ENCODE data around the gene ORM1. TPM values are rescaled to one million over a fixed set of nuclear protein-coding genes. Genes with fewer than 3 reads are reported as not detected.
A peak's percentile ranks its signal among the peaks of the same experiment; 100 is the strongest.

ORM1 gene
- total and polyA plus RNA-seq, 10 of the 15 experiments (the other 5 are each of a cell fraction or from before 2014, with no cell fraction given), result 4.4 TPM; not detected in 9

DNA sequence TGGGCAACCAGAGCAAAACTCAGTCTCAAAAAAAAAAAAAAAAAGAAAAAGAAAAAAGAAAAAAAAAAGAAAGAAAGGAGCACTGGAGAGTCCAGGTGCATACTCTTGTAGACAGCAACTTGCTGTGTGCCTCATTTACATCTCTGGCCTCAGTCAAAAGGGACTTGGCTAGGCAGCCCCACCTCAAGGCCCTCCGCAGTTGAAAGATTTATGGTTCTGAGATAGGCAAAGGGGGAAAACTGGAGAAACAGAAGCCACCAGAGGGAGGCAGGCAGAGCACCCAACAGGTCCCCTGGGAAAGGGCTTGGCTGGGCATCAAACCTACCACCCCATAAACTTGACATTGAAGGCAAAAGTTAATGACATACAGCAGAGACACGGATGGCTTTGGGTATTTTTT, 12.8 kb downstream of the ORM1 start:
- in situ Hi-C loops (cut with MboI) (no loop called here), intact Hi-C loops (cut with micrococcal nuclease; ENCODE audit: unreplicated experiment) (no loop called here)
- Histone ChIP-seq H3K4me2 (ENCODE audit: control insufficient read depth, insufficient read depth) (no peak overlapping the region), H3K4me1 (ENCODE audit: control insufficient read depth, insufficient read depth, low read length) (peaks cover 6% of the 10 kb centered on the region; the same call in 1 of the 2 replicates), H3K36me3 (ENCODE audit: control insufficient read depth in 2 of 2, insufficient read depth in 2 of 2, low read length in 1 of 2) (peaks cover 29 to 37% of the 10 kb centered on the region in 2 experiments), H3K27ac (ENCODE audit: control insufficient read depth, insufficient read depth) (no peak overlapping the region), H3K79me2 (ENCODE audit: control insufficient read depth, insufficient read depth, low read length) (no peaks in the 10 kb centered on the region), H3K9me3 (replicated peaks; ENCODE audit: control insufficient read depth, insufficient read depth, low read length) (peaks cover 3% of the 10 kb centered on the region; the same call in 2 of the 3 replicates), H3K4me3 (no peak overlapping the region), H3K27me3 (replicated peaks in 1 of 2; ENCODE audit: control insufficient read depth in 2 of 2, insufficient read depth in 2 of 2, low read length in 1 of 2) (no peaks in the 10 kb centered on the region), H4K20me1 (ENCODE audit: control insufficient read depth, insufficient read depth) (0 out of 2 replicates have a peak, but pooled peaks cover 4% of the 10 kb centered on the region), H2AFZ (ENCODE audit: control insufficient read depth, low read depth, low read length) (no peak overlapping the region), H3K9ac (ENCODE audit: control insufficient read depth, insufficient read depth, low read length) (no peak overlapping the region)
- RAD21 ChIA-PET (ENCODE audit: unreplicated experiment), result interaction anchor here (1.3 kb wide), 1 partner anchor 70 kb away, joined by 4 read pairs; no protein-coding TSS in a partner anchor
- SMC1A ChIA-PET (ENCODE audit: uncharacterized antibody, unreplicated experiment), result no interaction called here
- DNase-seq (ENCODE audit: low read depth, low spot score), result no peak
- 0 out of 2 replicates have a peak, but pooled peaks have one; percentile 15 for TF ChIP-seq POLR2AphosphoS5 (IDR thresholded peaks at IDR 0.05; ENCODE audit: low read length)
- TF ChIP-seq SIX5 (IDR thresholded peaks at IDR 0.05; ENCODE audit: low read depth, low read length, severe bottlenecking), result no peak
- ATAC-seq, result no peak
- no TSS peak for BruUV-seq (replicated peaks)
- POLR2A ChIA-PET, result interaction anchor here (0.7 kb wide), 1 partner anchor 661 kb away, joined by 4 read pairs; no protein-coding TSS in a partner anchor
- CTCF ChIA-PET, result no interaction called here
- FAIRE-seq, result no peak
- WGBS (ENCODE audit: insufficient coverage, insufficient replicate concordance, low lambda C conversion rate, missing lambda C conversion rate), result 96% methylated on average over 2 of the region's 2 CpGs

DNA sequence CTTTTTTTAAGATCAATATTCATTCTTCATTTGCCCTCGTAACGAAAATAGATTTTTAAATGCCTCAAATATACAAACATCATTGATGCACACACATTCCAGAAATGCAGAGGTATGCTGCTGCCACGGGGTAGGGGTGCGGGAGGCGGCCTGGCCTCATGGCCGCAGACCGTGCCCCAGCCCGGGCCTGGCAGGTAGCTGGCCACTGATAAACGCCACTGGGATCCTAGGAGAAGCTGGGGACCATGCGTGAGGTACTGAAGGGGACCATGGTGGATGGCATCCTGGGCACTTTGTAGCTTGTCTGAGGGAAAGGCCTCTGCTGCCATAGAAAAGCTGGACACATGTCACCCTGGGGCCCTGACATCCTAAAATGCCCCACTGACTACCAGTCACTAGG, 13.3 kb downstream of the ORM1 start:
- H3K36me3 ChIP-seq (ENCODE audit: control insufficient read depth in 2 of 2, insufficient read depth in 2 of 2, low read length in 1 of 2), result peaks cover 29 to 41% of the 10 kb centered on the region in 2 experiments
- TF ChIP-seq POLR2AphosphoS5 (IDR thresholded peaks at IDR 0.05; ENCODE audit: low read length) (0 out of 2 replicates have a peak, but pooled peaks have one; percentile 36), MAX (IDR thresholded peaks at IDR 0.05; ENCODE audit: low read depth, low read length) (no peak), POLR2A (IDR thresholded peaks at IDR 0.05; ENCODE audit: low read depth, low read length) (0 out of 2 replicates have a peak, but pooled peaks have one; percentile 34), PRDM15 (CRISPR knock-in tag; IDR thresholded peaks at IDR 0.05) (no peak)
- TF ChIP-seq, protein P1, sequence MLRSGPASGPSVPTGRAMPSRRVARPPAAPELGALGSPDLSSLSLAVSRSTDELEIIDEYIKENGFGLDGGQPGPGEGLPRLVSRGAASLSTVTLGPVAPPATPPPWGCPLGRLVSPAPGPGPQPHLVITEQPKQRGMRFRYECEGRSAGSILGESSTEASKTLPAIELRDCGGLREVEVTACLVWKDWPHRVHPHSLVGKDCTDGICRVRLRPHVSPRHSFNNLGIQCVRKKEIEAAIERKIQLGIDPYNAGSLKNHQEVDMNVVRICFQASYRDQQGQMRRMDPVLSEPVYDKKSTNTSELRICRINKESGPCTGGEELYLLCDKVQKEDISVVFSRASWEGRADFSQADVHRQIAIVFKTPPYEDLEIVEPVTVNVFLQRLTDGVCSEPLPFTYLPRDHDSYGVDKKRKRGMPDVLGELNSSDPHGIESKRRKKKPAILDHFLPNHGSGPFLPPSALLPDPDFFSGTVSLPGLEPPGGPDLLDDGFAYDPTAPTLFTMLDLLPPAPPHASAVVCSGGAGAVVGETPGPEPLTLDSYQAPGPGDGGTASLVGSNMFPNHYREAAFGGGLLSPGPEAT (IDR thresholded peaks at IDR 0.05; ENCODE audit: low read depth), result no peak
- peaks cover 6% of the 10 kb centered on the region; the same call in 1 of the 2 replicates for H3K4me1 ChIP-seq (ENCODE audit: control insufficient read depth, insufficient read depth, low read length)
- no TSS peak for BruUV-seq (replicated peaks)
- H3K79me2 ChIP-seq (ENCODE audit: control insufficient read depth, insufficient read depth, low read length), result no peaks in the 10 kb centered on the region
- no peak overlapping the region for H3K27ac ChIP-seq (ENCODE audit: control insufficient read depth, insufficient read depth)
- H3K4me3 ChIP-seq, result no peak overlapping the region
- RAD21 ChIA-PET (ENCODE audit: unreplicated experiment), result interaction anchor here (0.9 to 1.3 kb wide), 2 partner anchors 51 to 70 kb away, joined by 4 read pairs; partner anchors contain the start of gene AKNA
- no peak overlapping the region for H3K9ac ChIP-seq (ENCODE audit: control insufficient read depth, insufficient read depth, low read length)
- FAIRE-seq (no peak), DNase-seq (ENCODE audit: low read depth, low spot score) (no peak), ATAC-seq (no peak)
- H4K20me1 ChIP-seq (ENCODE audit: control insufficient read depth, insufficient read depth), result 0 out of 2 replicates have a peak, but pooled peaks cover 4% of the 10 kb centered on the region
- no peak overlapping the region for H3K4me2 ChIP-seq (ENCODE audit: control insufficient read depth, insufficient read depth)
- intact Hi-C loops (cut with micrococcal nuclease; ENCODE audit: unreplicated experiment), result no loop called here
- in situ Hi-C loops (cut with MboI), result no loop called here
- SMC1A ChIA-PET (ENCODE audit: uncharacterized antibody, unreplicated experiment), result interaction anchor here (1.2 to 1.3 kb wide), 2 partner anchors 10 to 70 kb away, joined by 3 read pairs; no protein-coding TSS in a partner anchor
- CTCF ChIA-PET, result no interaction called here
- no peak overlapping the region for H2AFZ ChIP-seq (ENCODE audit: control insufficient read depth, low read depth, low read length)
- POLR2A ChIA-PET, result no interaction called here
- peaks cover 3% of the 10 kb centered on the region; the same call in 2 of the 3 replicates for H3K9me3 ChIP-seq (replicated peaks; ENCODE audit: control insufficient read depth, insufficient read depth, low read length)
- WGBS (ENCODE audit: insufficient coverage, insufficient replicate concordance, low lambda C conversion rate, missing lambda C conversion rate), result 88% methylated on average over 10 of the region's 10 CpGs
- H3K27me3 ChIP-seq (replicated peaks in 1 of 2; ENCODE audit: control insufficient read depth in 2 of 2, insufficient read depth in 2 of 2, low read length in 1 of 2), result no peaks in the 10 kb centered on the region

Data from GM12878 (cell line).